SU-DHL-6 (cell line): ENCODE measurements around the gene PDE9A.

Experiments used
- H2AFZ ChIP-seq: fragments of 200-600 bp; sonication (generic); 2 replicates; pipeline ENCODE4 v1.6.1; 2014; ENCODE audit warnings: low read depth, mild to moderate bottlenecking, moderate library complexity, mixed read lengths, antibody characterized with exemption, low read length; ENCODE audit not compliant: severe bottlenecking
- H3F3A ChIP-seq: fragments of 200-600 bp; shearing (Covaris generic); 2 replicates; pipeline ENCODE4 v1.6.0; 2016; ENCODE audit warnings: antibody characterized with exemption, mild to moderate bottlenecking; ENCODE audit not compliant: insufficient read depth
- H3K27ac ChIP-seq: fragments of 200-600 bp; sonication (generic); 2 replicates; pipeline ENCODE4 v1.5.1; 2016; ENCODE audit warnings: low read depth, mild to moderate bottlenecking, low read length, moderate library complexity, mixed read lengths
- H3K27me3 ChIP-seq: fragments of 200-600 bp; sonication (generic), shearing (Covaris generic); 2 replicates; pipeline ENCODE4 v1.6.0; 2014; ENCODE audit warnings: mild to moderate bottlenecking, low read length
- H3K36me3 ChIP-seq: fragments of 200-600 bp; sonication (generic); 2 replicates; pipeline ENCODE4 v1.6.1; 2014; ENCODE audit warnings: mild to moderate bottlenecking, low read length, mixed read lengths
- H3K4me2 ChIP-seq: fragments of 300-600, 200-600 bp; shearing (Covaris generic), sonication (generic); 2 replicates; pipeline ENCODE4 v1.6.0; 2014; ENCODE audit warnings: low read length, low read depth, mild to moderate bottlenecking; ENCODE audit not compliant: poor library complexity, severe bottlenecking
- H3K4me3 ChIP-seq: fragments of 200-600 bp; sonication (generic); 2 replicates; pipeline ENCODE4 v1.5.1; 2014; ENCODE audit warnings: antibody characterized with exemption, low read length, mild to moderate bottlenecking, mixed read lengths; ENCODE audit not compliant: insufficient read depth, poor library complexity, severe bottlenecking
- H3K79me2 ChIP-seq: fragments of 200-600 bp; sonication (generic); 2 replicates; pipeline ENCODE4 v1.6.1; 2014; ENCODE audit warnings: mild to moderate bottlenecking, low read length, moderate library complexity; ENCODE audit not compliant: insufficient read depth
- H3K9ac ChIP-seq: fragments of 200-600 bp; sonication (generic); 2 replicates; pipeline ENCODE4 v1.7.0; 2014; ENCODE audit warnings: mild to moderate bottlenecking, low read length
- H3K9me2 ChIP-seq: fragments of 200-600 bp; sonication (generic); replicated peaks from 2 replicates; pipeline ENCODE4 v1.6.1; 2014; ENCODE audit warnings: low read length; ENCODE audit not compliant: insufficient read depth
- H3K9me3 ChIP-seq: fragments of 200-600 bp; sonication (generic); 2 replicates; pipeline ENCODE4 v1.6.1; 2014; ENCODE audit warnings: low read length, mixed read lengths; ENCODE audit not compliant: insufficient read depth
- H4K20me1 ChIP-seq: fragments of 200-600 bp; sonication (generic); 2 replicates; pipeline ENCODE4 v1.6.1; 2014; ENCODE audit warnings: low read depth, mild to moderate bottlenecking, antibody characterized with exemption, low read length, moderate library complexity, mixed read lengths
- CTCF ChIP-seq: fragments of 200-600 bp; sonication (generic); IDR thresholded peaks from one replicate; pipeline ENCODE4 v1.5.1; 2017; ENCODE audit warnings: antibody characterized with exemption, mild to moderate bottlenecking, low read length, moderate library complexity; ENCODE audit not compliant: insufficient read depth, poor library complexity, severe bottlenecking
- EZH2phosphoT487 ChIP-seq: fragments of 200-600 bp; sonication (generic), shearing (Covaris generic); conservative IDR thresholded peaks from 2 replicates; pipeline ENCODE4 v1.6.1; 2018; ENCODE audit warnings: mild to moderate bottlenecking, antibody characterized with exemption, low read length, moderate library complexity, mixed read lengths

The PDE9A gene

GRCh38 chr21:42654179-42654912 lies 925 bp downstream of the PDE9A start:
- Histone ChIP-seq H3K4me3 (peak overlapping the region; percentile 55), H3F3A (peaks cover 14% of the 10 kb centered on the region; the same call in 1 of the 2 replicates), H3K9me2 (no peaks in the 10 kb centered on the region), H3K4me2 (peak overlapping the region; percentile 54), H3K9me3 (no peaks in the 10 kb centered on the region), H3K36me3 (no peaks in the 10 kb centered on the region), H4K20me1 (no peaks in the 10 kb centered on the region), H3K27me3 (no peaks in the 10 kb centered on the region), H2AFZ (no peak overlapping the region), H3K79me2 (peaks cover 10% of the 10 kb centered on the region), H3K9ac (peak overlapping the region; percentile 61), H3K27ac (peak overlapping the region; percentile 95)
- no peak for TF ChIP-seq CTCF
- no peak for TF ChIP-seq EZH2phosphoT487

GRCh38 chr21:42654913-42655795 lies 1.7 kb downstream of the PDE9A start:
- Histone ChIP-seq H3K36me3 (no peaks in the 10 kb centered on the region), H2AFZ (no peak overlapping the region), H3K4me3 (peak overlapping the region; percentile 55), H3K4me2 (peak overlapping the region; percentile 54), H3K9me3 (no peaks in the 10 kb centered on the region), H4K20me1 (no peaks in the 10 kb centered on the region), H3K27me3 (no peaks in the 10 kb centered on the region), H3K9me2 (no peaks in the 10 kb centered on the region), H3K27ac (peak overlapping the region; percentile 95), H3K79me2 (peaks cover 10% of the 10 kb centered on the region), H3F3A (peaks cover 19% of the 10 kb centered on the region; the same call in 1 of the 2 replicates), H3K9ac (peak overlapping the region; percentile 61)
- TF ChIP-seq CTCF: no peak
- no peak for TF ChIP-seq EZH2phosphoT487

GRCh38 chr21:42655796-42656770 lies 2.7 kb downstream of the PDE9A start:
- H3K9me2 ChIP-seq: no peaks in the 10 kb centered on the region
- no peak overlapping the region for H3K4me3 ChIP-seq
- H3K9ac ChIP-seq: peak overlapping the region; percentile 61
- TF ChIP-seq EZH2phosphoT487 (no peak), CTCF (no peak)
- H2AFZ ChIP-seq: no peak overlapping the region
- H3F3A ChIP-seq: peaks cover 26% of the 10 kb centered on the region; the same call in 1 of the 2 replicates
- H3K9me3 ChIP-seq: no peaks in the 10 kb centered on the region
- peaks cover 10% of the 10 kb centered on the region for H3K79me2 ChIP-seq
- H4K20me1 ChIP-seq: no peaks in the 10 kb centered on the region
- H3K36me3 ChIP-seq: no peaks in the 10 kb centered on the region
- no peaks in the 10 kb centered on the region for H3K27me3 ChIP-seq
- peak overlapping the region; percentile 95 for H3K27ac ChIP-seq
- H3K4me2 ChIP-seq: peak overlapping the region; percentile 54
